Stimulated activated CD8-positive, alpha-beta memory T cell treated with anti-CD3 and anti-CD28 coated beads, Interleukin-15, amount 100 ng/mL, for 48 hours (primary cell): ENCODE results near the gene NTPCR.

ENCODE experiments used
- DNase-seq, 2 donors: peaks; one replicate each; pipeline ENCODE4 v3.0.0-alpha.2; 2020; ENCODE audit warnings: low read depth in 2 of 2

The NTPCR gene

DNA sequence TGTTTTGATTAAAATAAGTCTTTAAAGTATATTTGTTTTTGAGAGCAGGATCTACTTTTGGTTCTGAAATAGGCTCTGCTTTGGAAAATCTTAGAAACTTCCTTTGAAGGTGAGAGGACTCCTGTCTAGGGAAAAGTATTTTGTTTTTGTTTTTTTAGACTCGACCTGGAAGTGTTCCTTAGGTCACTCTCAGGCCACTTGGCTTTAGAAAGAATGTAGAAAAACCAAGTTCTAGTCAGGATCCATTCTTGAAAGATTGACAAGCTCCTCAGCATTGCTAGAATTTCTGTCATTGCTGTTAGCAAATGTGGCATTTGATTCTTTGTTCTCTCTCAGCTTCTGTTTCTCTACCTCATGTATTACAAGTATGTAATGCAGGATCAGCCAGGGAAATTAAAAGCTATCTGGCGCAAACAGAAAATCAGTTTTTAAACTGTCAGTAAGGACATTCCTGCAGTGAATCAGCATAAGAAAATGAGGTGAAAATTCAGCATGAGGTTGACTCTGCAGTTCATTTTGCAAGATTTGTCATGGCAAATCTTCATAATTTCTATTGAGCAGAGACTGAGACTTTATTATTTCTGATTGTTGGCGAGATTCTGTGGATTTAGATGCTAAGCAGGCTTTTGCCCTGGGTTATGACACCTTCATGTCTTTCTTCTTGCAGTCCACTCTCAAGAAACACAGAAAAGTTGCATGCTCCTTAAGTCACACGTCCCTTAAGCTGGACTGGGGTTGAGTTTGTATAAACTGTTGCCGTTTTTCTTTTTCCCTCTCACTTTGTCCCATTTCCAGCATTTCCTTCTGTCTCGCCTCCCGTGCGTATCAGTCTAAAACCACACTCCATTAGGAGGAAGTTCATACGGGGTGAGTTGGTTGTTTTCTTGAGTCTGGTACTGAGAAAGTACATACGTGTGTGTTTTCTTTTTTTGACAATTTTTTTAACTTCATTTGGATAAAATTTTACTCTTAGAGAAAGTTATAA, 12.6 kb downstream of the NTPCR start:
- no peak for DNase-seq

- DNase-seq = no peak
These were observed 14.2 kb downstream of the NTPCR start for GRCh38 chr1:232964601-232965000.

GRCh38 chr1:232965124-232965911, 14.9 kb downstream of the NTPCR start:
- DNase-seq = no peak

- DNase-seq = no peak
These were observed 15.5 kb downstream of the NTPCR start for GRCh38 chr1:232965912-232966217.

- DNase-seq = no peak
These were observed 16.3 kb downstream of the NTPCR start for GRCh38 chr1:232966663-232967062.

DNA sequence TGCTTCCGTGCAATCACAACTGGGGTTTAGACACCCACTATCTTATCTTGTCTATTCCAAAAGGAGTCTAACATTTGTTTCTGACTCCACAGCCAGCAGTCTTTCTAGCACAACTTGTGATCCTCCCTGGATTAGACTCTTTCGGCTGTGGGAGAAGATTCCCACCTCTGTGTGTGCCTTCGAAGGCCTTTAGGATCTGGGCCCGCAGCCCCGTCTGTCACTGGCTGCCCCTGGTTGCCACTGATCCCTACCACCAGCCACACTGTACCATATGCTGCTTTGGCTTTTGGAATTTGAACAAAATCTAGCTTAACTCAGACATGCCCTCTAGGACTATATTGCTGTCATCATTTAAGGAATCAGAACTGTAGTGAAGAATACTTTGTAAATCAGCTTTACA, 18.0 kb downstream of the NTPCR start:
- DNase-seq = no peak

- DNase-seq = no peak
These were observed 18.6 kb downstream of the NTPCR start for GRCh38 chr1:232968965-232969364.

DNA sequence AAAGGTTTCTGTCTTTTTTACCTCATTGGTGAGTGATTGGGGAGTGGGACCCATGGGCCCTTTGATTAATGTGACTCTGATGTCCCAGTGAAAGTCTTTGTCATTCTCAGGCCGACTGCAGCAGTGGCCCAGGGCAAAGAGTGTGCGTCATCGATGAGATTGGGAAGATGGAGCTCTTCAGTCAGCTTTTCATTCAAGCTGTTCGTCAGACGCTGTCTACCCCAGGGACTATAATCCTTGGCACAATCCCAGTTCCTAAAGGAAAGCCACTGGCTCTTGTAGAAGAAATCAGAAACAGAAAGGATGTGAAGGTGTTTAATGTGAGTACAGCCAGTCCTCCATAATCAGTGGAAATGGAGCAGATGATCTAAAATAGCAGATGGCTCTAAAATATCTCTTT, 19.4 kb downstream of the NTPCR start:
- DNase-seq = no peak

GRCh38 chr1:232970508-232970907, 20.1 kb downstream of the NTPCR start:
- DNase-seq = no peak

DNA sequence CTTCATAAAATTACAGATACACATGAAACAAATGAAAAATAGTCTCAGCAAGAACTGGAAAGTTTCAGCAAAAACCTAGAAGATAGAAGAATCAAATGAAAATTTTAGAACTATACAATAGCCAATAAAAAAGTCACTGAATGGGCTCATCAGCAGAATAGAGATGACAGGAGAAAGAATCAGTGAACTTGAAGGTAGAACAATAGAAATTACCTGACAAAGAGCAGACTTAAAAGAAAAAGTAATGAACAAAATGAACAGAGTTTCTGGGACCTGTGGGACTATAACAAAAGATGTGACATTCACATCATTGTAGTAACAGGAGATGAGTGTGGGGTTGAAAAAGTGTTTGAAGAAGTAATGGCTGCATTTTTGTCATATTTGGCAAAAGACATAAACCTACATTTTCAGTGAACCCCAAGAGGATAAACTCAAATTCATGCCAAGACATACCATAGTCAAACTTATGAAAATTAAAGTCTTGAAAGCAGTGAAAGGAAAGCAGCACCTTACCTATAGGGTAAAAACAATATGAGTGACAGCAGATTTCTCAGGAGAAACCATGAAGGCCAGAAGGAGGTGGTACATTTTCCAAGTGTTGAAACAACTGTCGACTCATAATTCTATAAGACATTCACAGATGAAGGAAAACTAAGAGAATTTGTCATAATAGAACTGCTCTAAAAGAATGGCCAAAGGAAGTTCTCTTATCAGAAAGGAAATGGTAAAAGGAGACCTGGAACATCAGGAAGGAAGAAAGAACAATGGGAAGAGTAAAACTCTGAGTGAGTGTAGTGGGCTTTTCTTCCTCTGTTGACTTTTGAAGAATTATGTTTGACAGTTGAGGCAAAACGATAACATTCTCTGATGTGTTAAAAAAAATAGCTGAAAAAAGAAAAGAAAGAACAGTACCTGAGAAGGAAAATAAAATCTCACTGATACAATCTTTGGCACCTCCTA, 23.5 kb downstream of the NTPCR start:
- DNase-seq = no peak

- no peak for DNase-seq
These were observed 24.6 kb downstream of the NTPCR start for GRCh38 chr1:232974971-232975370.

DNA sequence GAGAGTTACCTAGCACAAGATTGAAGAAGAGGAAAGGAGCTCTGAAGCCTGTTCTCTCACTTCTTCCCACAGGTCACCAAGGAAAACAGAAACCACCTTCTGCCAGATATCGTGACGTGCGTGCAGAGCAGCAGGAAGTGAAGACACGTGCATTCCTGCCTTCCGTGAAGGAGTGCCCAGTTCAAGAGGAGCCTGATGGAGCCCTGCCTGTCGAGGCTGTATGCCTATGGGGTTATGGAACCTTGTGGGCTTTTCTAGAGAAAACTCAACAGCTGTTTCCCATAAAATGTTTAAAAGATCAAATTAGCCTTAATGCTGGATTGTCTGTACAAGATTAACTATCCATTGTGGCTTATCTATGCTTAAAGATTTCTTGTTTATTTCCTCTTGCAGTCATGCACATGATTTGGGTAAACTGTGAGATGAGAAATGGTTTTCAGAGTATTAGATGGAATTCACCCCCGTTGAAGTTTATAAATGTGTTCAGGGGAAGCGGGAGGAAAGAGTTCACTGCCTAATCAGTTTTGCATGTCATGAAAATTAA, 27.8 kb downstream of the NTPCR start:
- DNase-seq = no peak

GRCh38 chr1:232978815-232979214, 28.4 kb downstream of the NTPCR start:
- DNase-seq = no peak

- DNase-seq = no peak
These were observed 29.1 kb downstream of the NTPCR start for GRCh38 chr1:232979558-232979957.

DNA sequence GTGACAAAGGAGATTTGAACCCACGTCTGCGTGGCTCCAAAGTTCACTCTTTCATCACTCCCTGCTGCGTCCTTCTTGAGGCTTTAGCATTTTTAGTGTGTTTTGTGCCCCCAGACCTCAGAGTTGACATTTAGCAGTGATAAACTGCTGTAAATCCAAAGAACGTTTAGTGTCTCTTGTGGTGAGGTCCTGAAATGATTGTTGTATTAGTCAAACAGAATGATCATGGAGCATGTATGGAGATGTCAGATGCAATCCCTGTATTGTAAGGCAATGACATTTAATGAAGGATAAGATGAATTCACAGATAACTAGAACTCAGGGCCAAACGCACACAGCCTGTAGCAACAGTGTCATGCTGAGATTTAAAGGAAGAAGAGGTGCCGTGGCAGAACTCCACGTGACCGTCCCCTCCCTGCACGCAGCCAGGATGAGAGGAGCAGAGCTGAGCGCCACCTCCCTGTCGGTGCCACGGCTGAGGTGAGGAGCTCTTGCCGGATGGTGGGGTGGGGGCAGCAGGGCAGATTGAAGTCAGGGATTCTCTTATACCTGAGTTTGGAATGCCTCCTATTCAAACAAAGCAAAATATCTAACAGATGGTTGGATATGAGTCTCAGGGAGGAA, 30.1 kb downstream of the NTPCR start:
- DNase-seq = no peak

GRCh38 chr1:232980986-232981560, 30.7 kb downstream of the NTPCR start:
- no peak for DNase-seq

DNA sequence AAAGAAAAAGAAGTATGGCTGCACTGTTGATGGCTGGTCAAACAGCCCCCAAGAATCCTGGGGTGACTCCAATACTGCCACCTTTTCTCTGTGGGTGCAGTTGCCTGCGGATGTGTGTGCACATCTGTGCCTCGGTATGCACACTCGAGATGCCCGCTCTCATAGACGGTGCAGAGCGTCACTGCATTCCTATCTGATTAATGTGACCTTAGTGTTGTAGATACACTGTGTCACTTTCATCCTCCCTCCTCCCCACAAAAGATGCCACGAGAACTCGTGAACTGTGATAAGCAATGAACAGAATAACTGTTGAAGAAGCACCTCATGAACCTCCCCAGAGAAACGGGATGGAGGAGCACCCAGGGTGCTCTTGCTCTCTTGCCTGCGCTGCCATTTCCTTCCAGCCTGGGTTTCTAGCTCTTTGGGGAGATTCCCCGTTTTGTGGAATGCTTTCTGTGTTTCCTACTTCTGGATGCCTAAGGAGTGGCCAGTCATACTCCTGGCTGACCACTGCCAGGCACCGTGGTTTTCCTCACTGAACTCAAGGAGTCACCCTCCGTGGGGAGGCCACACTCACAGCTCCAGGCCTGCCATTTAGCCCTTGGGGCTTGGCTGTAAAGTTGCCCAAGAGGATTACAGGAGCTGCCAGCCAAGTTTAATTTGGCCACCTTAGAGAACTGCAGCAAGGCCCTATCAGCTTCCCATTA, 32.0 kb downstream of the NTPCR start:
- DNase-seq = no peak

DNA sequence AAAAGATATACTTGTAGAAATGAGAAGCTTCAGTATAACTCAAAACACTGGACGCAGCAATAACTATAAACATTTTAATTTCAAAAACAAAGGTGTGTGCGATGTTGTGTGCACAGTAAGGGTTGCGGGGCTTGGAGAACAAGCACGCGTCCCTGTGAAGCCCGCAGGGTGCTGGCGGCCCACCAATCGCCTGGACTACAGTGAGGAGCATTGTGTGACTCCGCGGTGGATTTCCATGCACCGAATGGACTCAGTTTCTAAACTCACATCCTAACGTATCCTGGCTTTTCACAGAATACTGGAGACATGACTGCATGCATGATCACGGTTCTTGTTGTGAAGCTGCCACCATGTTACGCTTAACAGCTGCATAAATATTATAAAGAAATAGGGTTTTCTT, 33.0 kb downstream of the NTPCR start:
- no peak for DNase-seq

DNA sequence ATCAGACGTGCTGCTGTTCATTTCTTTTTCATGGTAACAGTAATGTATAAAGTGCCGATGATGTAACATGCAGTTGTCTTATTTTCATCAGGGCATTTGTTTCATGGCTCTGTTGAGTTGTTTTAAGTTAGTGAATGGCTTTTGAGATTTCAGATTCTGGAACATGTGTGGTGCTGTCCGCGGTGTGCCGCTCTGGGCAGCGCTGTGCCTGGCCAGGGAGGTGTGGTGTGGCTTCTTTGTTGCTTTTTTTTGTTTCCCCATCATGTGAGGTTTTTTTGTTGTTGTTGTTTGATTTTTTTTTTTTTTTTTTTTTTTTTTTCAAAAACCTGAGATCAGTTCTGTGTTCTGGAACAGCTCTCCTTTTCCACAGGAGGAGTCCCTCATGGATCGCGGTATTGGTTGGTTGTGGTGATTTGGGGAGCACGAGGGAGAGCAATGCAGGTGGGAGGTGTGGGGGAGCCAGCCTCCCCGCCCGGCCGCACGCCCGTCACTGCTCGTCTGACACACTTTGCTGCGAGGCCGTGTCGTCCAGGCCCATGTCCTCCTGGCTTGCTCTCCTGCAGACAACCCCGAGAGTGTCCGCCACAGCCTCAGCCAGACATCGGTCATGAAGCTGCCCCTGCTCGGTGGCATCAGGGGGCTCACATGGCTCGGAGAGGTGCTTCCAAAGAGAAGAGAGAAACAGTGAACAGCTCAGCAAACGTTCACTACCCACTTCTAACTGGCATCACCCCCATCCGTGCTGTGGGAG, 33.6 kb downstream of the NTPCR start:
- no peak for DNase-seq
